GM21447 (cell line): ENCODE measurements around the gene SH3GL3.

Experiments
- ATAC-seq: cut with Tn5 transposase; IDR thresholded peaks from one replicate; pipeline ENCODE4 v1.9.1; 2021; ENCODE audit not compliant: unreplicated experiment

The SH3GL3 gene

GRCh38 chr15:83462026-83462425, 14.9 kb downstream of the SH3GL3 start:
- ATAC-seq: no peak

- ATAC-seq: no peak
These were observed 15.9 kb downstream of the SH3GL3 start for GRCh38 chr15:83462953-83463433.

- no peak for ATAC-seq
These were observed 23.7 kb downstream of the SH3GL3 start for GRCh38 chr15:83470887-83471286.

- no peak for ATAC-seq
These were observed 24.2 kb downstream of the SH3GL3 start for GRCh38 chr15:83471307-83471866.

- ATAC-seq: no peak
These were observed 25.0 kb downstream of the SH3GL3 start for GRCh38 chr15:83472151-83472550.

- ATAC-seq: no peak
These were observed 25.7 kb downstream of the SH3GL3 start for GRCh38 chr15:83472797-83473196.

- ATAC-seq: no peak
These were observed 27.4 kb downstream of the SH3GL3 start for GRCh38 chr15:83474578-83474977.

GRCh38 chr15:83475551-83475950, 28.4 kb downstream of the SH3GL3 start:
- no peak for ATAC-seq

- ATAC-seq: no peak
These were observed 28.9 kb downstream of the SH3GL3 start for GRCh38 chr15:83476066-83476465.

GRCh38 chr15:83476708-83477107, 29.6 kb downstream of the SH3GL3 start:
- ATAC-seq: no peak

GRCh38 chr15:83477172-83477807, 30.1 kb downstream of the SH3GL3 start:
- no peak for ATAC-seq

GRCh38 chr15:83477808-83478537, 30.8 kb downstream of the SH3GL3 start:
- no peak for ATAC-seq

- no peak for ATAC-seq
These were observed 36.5 kb downstream of the SH3GL3 start for GRCh38 chr15:83483612-83484011.

GRCh38 chr15:83484636-83485035, 37.5 kb downstream of the SH3GL3 start:
- ATAC-seq: no peak

- no peak for ATAC-seq
These were observed 39.2 kb downstream of the SH3GL3 start for GRCh38 chr15:83486363-83486762.

- ATAC-seq: no peak
These were observed 40.4 kb downstream of the SH3GL3 start for GRCh38 chr15:83487519-83487918.

- ATAC-seq: no peak
These were observed 42.5 kb downstream of the SH3GL3 start for GRCh38 chr15:83489690-83490089.

GRCh38 chr15:83491486-83491885, 44.3 kb downstream of the SH3GL3 start:
- ATAC-seq: no peak

- no peak for ATAC-seq
These were observed 49.6 kb downstream of the SH3GL3 start for GRCh38 chr15:83496766-83497165.

GRCh38 chr15:83498374-83498773, 51.2 kb downstream of the SH3GL3 start:
- no peak for ATAC-seq

- no peak for ATAC-seq
These were observed 51.7 kb downstream of the SH3GL3 start for GRCh38 chr15:83498801-83499200.

- ATAC-seq: no peak
These were observed 52.3 kb downstream of the SH3GL3 start for GRCh38 chr15:83499476-83499875.
